Measurements from ENCODE around the gene ANO2.

DNA sequence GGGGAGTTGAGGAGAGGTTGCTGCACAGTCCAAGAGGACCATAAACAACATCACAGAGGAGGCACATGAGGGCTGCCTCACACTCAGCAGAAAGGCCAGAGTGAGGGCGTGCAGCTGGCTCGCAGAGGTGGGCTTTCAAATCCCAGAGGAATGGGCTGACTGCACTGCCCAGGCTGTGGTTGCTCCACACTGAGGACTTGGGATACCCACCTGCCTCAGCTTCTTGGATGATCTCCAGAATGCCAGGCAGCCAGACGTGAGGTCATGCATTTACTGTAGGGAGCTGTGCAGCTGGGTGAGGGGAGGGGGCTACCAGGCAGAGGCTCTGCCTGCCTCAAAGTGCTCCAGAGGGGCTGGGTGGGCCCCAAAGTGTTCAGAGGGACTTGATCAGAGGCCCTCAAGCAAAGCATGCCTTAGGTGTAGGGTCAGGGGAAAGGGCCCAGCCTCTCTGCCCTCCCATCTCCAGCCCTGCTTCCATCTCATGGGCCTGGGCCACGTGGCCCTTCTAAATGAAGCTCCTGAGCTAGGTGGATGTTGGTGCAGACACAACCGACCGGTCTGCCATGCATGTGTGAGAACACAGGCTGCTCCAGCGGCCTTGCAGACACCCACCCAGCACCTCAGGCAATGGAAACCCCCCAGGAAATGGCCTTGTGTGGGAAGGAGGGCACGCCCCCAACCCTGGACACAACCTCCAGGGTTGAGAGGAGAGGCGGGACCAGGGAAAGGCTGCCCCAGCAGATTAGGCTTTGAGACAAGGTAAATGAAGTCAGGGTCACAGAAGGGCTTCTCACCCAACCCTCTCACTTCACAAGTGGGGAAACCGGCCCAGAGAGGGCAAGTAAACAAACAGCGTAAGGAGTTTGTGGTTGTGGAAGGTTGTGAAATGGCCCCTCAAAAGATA, 422.4 kb downstream of the ANO2 start:
- TF ChIP-seq EZH2 (IDR thresholded peaks at IDR 0.05; ENCODE audit: low read depth, unreplicated experiment) (no peak), POLR2AphosphoS5 (IDR thresholded peaks at IDR 0.05; ENCODE audit: low read depth) (no peak)

All from GM23338 (cell line).